SK-N-SH treated with all-trans-retinoic acid at 6 μM for 48 hours (cell line): Measurements from ENCODE around the gene C11orf97.
A peak's percentile ranks its signal among the peaks of the same experiment; 100 is the strongest.

Experiments used
- ATAC-seq: fragments of 200-7000 bp; cut with Tn5 transposase; 3 replicates; pipeline ENCODE4 v1.9.1; 2020; ENCODE audit warnings: mild to moderate bottlenecking, moderate library complexity
- ARNTL ChIP-seq: fragments of 450-650 bp; formaldehyde crosslinking; IDR thresholded peaks from 2 replicates; pipeline ENCODE4 v1.5.0; 2020; ENCODE audit warnings: low read depth, mild to moderate bottlenecking, moderate library complexity, borderline replicate concordance
- BACH2 ChIP-seq: fragments of 250-450 bp; sonication (Bioruptor Pico); IDR thresholded peaks from 2 replicates; pipeline ENCODE4 v1.9.0; 2021; ENCODE audit warnings: mild to moderate bottlenecking, borderline replicate concordance
- CSDC2 ChIP-seq: fragments of 250-450 bp; sonication (Bioruptor Pico); IDR thresholded peaks from 2 replicates; pipeline ENCODE4 v1.5.0; 2020; ENCODE audit warnings: mild to moderate bottlenecking, moderate library complexity
- ESRRG ChIP-seq: fragments of 250-450 bp; sonication (Bioruptor Pico); IDR thresholded peaks from 2 replicates; pipeline ENCODE4 v1.6.1; 2021; ENCODE audit warnings: mild to moderate bottlenecking
- GLIS3 ChIP-seq: fragments of 250-450 bp; sonication (Bioruptor Pico); IDR thresholded peaks from 2 replicates; pipeline ENCODE4 v1.5.0; 2020; ENCODE audit warnings: mild to moderate bottlenecking, moderate library complexity
- OSR1 ChIP-seq: fragments of 250-450 bp; sonication (Bioruptor Pico); IDR thresholded peaks from 2 replicates; pipeline ENCODE4 v1.8.0; 2022; ENCODE audit warnings: moderate library complexity, mild to moderate bottlenecking, inconsistent platforms
- POU6F1 ChIP-seq: fragments of 250-450 bp; sonication (Bioruptor Pico); IDR thresholded peaks from 2 replicates; pipeline ENCODE4 v1.8.0; 2021; ENCODE audit warnings: low read depth, mild to moderate bottlenecking, moderate library complexity, borderline replicate concordance
- SNAI2 ChIP-seq: fragments of 250-450 bp; sonication (Bioruptor Pico); IDR thresholded peaks from 2 replicates; pipeline ENCODE4 v1.5.0; 2020; ENCODE audit warnings: mild to moderate bottlenecking, moderate library complexity
- TCF4 ChIP-seq: fragments of 250-450 bp; sonication (Bioruptor Pico); IDR thresholded peaks from 2 replicates; pipeline ENCODE4 v1.8.0; 2021; ENCODE audit warnings: mild to moderate bottlenecking, moderate library complexity, borderline replicate concordance
- TOX ChIP-seq: fragments of 250-450 bp; sonication (Bioruptor Pico); IDR thresholded peaks from 2 replicates; pipeline ENCODE4 v1.8.0; 2021; ENCODE audit warnings: mild to moderate bottlenecking, moderate library complexity, borderline replicate concordance
- ZC3H10 ChIP-seq: fragments of 250-450 bp; sonication (Bioruptor Pico); IDR thresholded peaks from 2 replicates; pipeline ENCODE4 v1.5.1; 2021; ENCODE audit warnings: mild to moderate bottlenecking, moderate library complexity
- ZFP30 ChIP-seq: fragments of 450-650 bp; formaldehyde crosslinking; IDR thresholded peaks from 2 replicates; pipeline ENCODE4 v1.5.0; 2022; ENCODE audit warnings: mild to moderate bottlenecking, moderate library complexity
- ZNF565 ChIP-seq: fragments of 450-650 bp; formaldehyde crosslinking; conservative IDR thresholded peaks from 2 replicates; pipeline ENCODE4 v1.5.0; 2020; ENCODE audit warnings: low read depth, mild to moderate bottlenecking, moderate library complexity
- ZNF70 ChIP-seq: fragments of 450-650 bp; formaldehyde crosslinking; IDR thresholded peaks from 2 replicates; pipeline ENCODE4 v1.5.0; 2020; ENCODE audit warnings: mild to moderate bottlenecking, moderate library complexity
- ZNF8 ChIP-seq: fragments of 450-650 bp; formaldehyde crosslinking; IDR thresholded peaks from 2 replicates; pipeline ENCODE4 v1.5.0; 2020; ENCODE audit warnings: mild to moderate bottlenecking, moderate library complexity
- TF ChIP-seq, protein P1 (sequence below): fragments of 250-450 bp; sonication (Bioruptor Pico); IDR thresholded peaks from 2 replicates; pipeline ENCODE4 v1.5.1; 2021; ENCODE audit warnings: mild to moderate bottlenecking, moderate library complexity
- TF ChIP-seq, protein P2 (sequence below): fragments of 250-450 bp; sonication (Bioruptor Pico); IDR thresholded peaks from 2 replicates; pipeline ENCODE4 v1.8.0; 2020; ENCODE audit warnings: mild to moderate bottlenecking, moderate library complexity, borderline replicate concordance
- TF ChIP-seq, protein P3 (sequence below): fragments of 250-450 bp; sonication (Bioruptor Pico); IDR thresholded peaks from 2 replicates; pipeline ENCODE4 v1.5.0; 2020; ENCODE audit warnings: mild to moderate bottlenecking, moderate library complexity

The C11orf97 gene

GRCh38 chr11:94544646-94545263 lies 32.5 kb downstream of the C11orf97 start:
- ATAC-seq, result no peak
- TF ChIP-seq ZNF565 (CRISPR knock-in tag), result no peak
- TF ChIP-seq TCF4 (CRISPR knock-in tag), result no peak
- TF ChIP-seq ESRRG (CRISPR knock-in tag), result no peak

DNA sequence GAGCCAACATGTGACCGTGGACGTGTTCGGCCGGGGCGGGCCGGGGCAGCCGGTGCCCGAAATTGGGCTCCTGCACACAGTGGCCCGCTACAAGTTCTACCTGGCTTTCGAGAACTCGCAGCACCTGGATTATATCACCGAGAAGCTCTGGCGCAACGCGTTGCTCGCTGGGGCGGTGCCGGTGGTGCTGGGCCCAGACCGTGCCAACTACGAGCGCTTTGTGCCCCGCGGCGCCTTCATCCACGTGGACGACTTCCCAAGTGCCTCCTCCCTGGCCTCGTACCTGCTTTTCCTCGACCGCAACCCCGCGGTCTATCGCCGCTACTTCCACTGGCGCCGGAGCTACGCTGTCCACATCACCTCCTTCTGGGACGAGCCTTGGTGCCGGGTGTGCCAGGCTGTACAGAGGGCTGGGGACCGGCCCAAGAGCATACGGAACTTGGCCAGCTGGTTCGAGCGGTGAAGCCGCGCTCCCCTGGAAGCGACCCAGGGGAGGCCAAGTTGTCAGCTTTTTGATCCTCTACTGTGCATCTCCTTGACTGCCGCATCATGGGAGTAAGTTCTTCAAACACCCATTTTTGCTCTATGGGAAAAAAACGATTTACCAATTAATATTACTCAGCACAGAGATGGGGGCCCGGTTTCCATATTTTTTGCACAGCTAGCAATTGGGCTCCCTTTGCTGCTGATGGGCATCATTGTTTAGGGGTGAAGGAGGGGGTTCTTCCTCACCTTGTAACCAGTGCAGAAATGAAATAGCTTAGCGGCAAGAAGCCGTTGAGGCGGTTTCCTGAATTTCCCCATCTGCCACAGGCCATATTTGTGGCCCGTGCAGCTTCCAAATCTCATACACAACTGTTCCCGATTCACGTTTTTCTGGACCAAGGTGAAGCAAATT lies 33.3 kb downstream of the C11orf97 start:
- TF ChIP-seq ARNTL (CRISPR knock-in tag), result no peak
- TF ChIP-seq, protein P1, sequence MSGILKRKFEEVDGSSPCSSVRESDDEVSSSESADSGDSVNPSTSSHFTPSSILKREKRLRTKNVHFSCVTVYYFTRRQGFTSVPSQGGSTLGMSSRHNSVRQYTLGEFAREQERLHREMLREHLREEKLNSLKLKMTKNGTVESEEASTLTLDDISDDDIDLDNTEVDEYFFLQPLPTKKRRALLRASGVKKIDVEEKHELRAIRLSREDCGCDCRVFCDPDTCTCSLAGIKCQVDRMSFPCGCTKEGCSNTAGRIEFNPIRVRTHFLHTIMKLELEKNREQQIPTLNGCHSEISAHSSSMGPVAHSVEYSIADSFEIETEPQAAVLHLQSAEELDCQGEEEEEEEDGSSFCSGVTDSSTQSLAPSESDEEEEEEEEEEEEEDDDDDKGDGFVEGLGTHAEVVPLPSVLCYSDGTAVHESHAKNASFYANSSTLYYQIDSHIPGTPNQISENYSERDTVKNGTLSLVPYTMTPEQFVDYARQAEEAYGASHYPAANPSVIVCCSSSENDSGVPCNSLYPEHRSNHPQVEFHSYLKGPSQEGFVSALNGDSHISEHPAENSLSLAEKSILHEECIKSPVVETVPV (CRISPR knock-in tag), result no peak
- TF ChIP-seq ZC3H10 (CRISPR knock-in tag), result no peak
- no peak for TF ChIP-seq TCF4 (CRISPR knock-in tag)
- no peak for TF ChIP-seq ZNF8 (CRISPR knock-in tag)
- no peak for TF ChIP-seq BACH2 (CRISPR knock-in tag)
- TF ChIP-seq, protein P2, sequence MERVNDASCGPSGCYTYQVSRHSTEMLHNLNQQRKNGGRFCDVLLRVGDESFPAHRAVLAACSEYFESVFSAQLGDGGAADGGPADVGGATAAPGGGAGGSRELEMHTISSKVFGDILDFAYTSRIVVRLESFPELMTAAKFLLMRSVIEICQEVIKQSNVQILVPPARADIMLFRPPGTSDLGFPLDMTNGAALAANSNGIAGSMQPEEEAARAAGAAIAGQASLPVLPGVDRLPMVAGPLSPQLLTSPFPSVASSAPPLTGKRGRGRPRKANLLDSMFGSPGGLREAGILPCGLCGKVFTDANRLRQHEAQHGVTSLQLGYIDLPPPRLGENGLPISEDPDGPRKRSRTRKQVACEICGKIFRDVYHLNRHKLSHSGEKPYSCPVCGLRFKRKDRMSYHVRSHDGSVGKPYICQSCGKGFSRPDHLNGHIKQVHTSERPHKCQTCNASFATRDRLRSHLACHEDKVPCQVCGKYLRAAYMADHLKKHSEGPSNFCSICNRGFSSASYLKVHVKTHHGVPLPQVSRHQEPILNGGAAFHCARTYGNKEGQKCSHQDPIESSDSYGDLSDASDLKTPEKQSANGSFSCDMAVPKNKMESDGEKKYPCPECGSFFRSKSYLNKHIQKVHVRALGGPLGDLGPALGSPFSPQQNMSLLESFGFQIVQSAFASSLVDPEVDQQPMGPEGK (CRISPR knock-in tag), result no peak
- TF ChIP-seq SNAI2 (CRISPR knock-in tag), result no peak
- no peak for TF ChIP-seq ZNF70
- no peak for TF ChIP-seq OSR1
- TF ChIP-seq POU6F1 (CRISPR knock-in tag), result no peak
- TF ChIP-seq ZFP30 (CRISPR knock-in tag), result no peak
- no peak for ATAC-seq

GRCh38 chr11:94546162-94546470 lies 33.9 kb downstream of the C11orf97 start:
- ATAC-seq, result no peak
- no peak for TF ChIP-seq ZFP30 (CRISPR knock-in tag)

DNA sequence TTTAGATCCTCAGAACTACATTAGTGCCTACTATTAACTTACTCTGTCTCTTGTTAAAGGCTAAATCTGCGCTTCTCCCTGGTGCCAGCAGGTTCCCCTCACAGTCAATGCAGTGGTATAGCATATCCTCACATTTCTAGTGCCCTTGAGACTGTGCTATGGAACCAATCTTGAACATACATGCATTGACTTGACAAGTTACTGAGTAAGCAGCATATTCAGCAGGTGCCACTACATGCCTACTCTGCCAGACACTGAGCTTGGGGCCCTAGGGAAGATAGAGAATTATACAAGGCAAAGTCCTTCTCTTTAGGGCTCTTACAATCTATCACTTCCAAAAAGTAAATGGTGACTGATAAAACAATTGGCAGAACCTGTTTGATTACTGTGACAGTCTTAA lies 34.6 kb downstream of the C11orf97 start:
- peak; percentile 5; the same call in 1 of the 3 replicates for ATAC-seq
- TF ChIP-seq GLIS3 (CRISPR knock-in tag) (no peak), BACH2 (CRISPR knock-in tag) (no peak), ESRRG (CRISPR knock-in tag) (no peak), CSDC2 (CRISPR knock-in tag) (no peak), TOX (no peak), ZNF8 (CRISPR knock-in tag) (no peak)
- TF ChIP-seq, protein P3, sequence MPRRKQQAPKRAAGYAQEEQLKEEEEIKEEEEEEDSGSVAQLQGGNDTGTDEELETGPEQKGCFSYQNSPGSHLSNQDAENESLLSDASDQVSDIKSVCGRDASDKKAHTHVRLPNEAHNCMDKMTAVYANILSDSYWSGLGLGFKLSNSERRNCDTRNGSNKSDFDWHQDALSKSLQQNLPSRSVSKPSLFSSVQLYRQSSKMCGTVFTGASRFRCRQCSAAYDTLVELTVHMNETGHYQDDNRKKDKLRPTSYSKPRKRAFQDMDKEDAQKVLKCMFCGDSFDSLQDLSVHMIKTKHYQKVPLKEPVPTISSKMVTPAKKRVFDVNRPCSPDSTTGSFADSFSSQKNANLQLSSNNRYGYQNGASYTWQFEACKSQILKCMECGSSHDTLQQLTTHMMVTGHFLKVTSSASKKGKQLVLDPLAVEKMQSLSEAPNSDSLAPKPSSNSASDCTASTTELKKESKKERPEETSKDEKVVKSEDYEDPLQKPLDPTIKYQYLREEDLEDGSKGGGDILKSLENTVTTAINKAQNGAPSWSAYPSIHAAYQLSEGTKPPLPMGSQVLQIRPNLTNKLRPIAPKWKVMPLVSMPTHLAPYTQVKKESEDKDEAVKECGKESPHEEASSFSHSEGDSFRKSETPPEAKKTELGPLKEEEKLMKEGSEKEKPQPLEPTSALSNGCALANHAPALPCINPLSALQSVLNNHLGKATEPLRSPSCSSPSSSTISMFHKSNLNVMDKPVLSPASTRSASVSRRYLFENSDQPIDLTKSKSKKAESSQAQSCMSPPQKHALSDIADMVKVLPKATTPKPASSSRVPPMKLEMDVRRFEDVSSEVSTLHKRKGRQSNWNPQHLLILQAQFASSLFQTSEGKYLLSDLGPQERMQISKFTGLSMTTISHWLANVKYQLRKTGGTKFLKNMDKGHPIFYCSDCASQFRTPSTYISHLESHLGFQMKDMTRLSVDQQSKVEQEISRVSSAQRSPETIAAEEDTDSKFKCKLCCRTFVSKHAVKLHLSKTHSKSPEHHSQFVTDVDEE (CRISPR knock-in tag), result no peak
- TF ChIP-seq, protein P2 (CRISPR knock-in tag), result no peak
- TF ChIP-seq, protein P1 (CRISPR knock-in tag), result no peak
